ENCODE data around the gene CDH4.

DNA sequence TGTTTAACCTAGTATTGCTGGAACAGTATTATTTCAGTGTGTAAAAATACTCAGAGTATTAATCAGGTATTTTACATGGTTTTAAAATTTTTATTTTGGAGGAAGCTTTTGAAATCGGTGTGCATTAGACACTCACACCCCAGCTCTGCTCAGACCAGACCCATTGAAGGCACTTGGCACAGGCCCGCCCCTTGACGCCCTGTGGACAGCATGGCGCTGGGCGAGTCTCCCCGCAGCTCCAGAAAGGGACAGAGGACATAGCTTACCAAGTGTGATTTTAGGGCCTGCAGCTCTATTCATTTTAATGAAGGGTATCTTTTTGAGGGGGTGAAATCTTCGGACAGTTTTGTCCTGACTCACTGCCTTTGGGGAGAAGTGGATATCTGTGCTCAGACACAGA lies 164.5 kb downstream of the CDH4 start:
- no peak for TF ChIP-seq POLR2A (IDR thresholded peaks at IDR 0.05)
- TF ChIP-seq, protein P1, sequence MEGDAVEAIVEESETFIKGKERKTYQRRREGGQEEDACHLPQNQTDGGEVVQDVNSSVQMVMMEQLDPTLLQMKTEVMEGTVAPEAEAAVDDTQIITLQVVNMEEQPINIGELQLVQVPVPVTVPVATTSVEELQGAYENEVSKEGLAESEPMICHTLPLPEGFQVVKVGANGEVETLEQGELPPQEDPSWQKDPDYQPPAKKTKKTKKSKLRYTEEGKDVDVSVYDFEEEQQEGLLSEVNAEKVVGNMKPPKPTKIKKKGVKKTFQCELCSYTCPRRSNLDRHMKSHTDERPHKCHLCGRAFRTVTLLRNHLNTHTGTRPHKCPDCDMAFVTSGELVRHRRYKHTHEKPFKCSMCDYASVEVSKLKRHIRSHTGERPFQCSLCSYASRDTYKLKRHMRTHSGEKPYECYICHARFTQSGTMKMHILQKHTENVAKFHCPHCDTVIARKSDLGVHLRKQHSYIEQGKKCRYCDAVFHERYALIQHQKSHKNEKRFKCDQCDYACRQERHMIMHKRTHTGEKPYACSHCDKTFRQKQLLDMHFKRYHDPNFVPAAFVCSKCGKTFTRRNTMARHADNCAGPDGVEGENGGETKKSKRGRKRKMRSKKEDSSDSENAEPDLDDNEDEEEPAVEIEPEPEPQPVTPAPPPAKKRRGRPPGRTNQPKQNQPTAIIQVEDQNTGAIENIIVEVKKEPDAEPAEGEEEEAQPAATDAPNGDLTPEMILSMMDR (IDR thresholded peaks at IDR 0.05) = no peak
